ENCODE data around the gene SIM2. TPM values are rescaled to one million over a fixed set of nuclear protein-coding genes. Genes with fewer than 3 reads are reported as not detected.

The SIM2 gene
- total RNA-seq, 1 experiment from 2014 or later = not detected

GRCh38 chr21:36729310-36729970 lies 30.5 kb downstream of the SIM2 start:
- H4K20me1 ChIP-seq (ENCODE audit: control insufficient read depth, insufficient read depth, insufficient read length) = no peaks in the 10 kb centered on the region

More at GRCh38 chr21:36729310-36729970, 30.5 kb downstream of the SIM2 start:
- H4K91ac ChIP-seq (ENCODE audit: insufficient read length, low read depth, low read length) = no peak overlapping the region
- H3K4me3 Mint-ChIP-seq = no peak overlapping the region
- H3K23me2 ChIP-seq (ENCODE audit: insufficient read length, low read depth, low read length, poor library complexity, severe bottlenecking) = no peaks in the 10 kb centered on the region
- no peak overlapping the region for H3K4ac ChIP-seq (ENCODE audit: low read depth, low read length)
- no peaks in the 10 kb centered on the region for H3K4me1 Mint-ChIP-seq
- TF ChIP-seq, protein P1, sequence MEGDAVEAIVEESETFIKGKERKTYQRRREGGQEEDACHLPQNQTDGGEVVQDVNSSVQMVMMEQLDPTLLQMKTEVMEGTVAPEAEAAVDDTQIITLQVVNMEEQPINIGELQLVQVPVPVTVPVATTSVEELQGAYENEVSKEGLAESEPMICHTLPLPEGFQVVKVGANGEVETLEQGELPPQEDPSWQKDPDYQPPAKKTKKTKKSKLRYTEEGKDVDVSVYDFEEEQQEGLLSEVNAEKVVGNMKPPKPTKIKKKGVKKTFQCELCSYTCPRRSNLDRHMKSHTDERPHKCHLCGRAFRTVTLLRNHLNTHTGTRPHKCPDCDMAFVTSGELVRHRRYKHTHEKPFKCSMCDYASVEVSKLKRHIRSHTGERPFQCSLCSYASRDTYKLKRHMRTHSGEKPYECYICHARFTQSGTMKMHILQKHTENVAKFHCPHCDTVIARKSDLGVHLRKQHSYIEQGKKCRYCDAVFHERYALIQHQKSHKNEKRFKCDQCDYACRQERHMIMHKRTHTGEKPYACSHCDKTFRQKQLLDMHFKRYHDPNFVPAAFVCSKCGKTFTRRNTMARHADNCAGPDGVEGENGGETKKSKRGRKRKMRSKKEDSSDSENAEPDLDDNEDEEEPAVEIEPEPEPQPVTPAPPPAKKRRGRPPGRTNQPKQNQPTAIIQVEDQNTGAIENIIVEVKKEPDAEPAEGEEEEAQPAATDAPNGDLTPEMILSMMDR (conservative IDR thresholded peaks at IDR 0.05) = no peak
- no peak overlapping the region for H4K8ac ChIP-seq (replicated peaks; ENCODE audit: insufficient read length, low read depth, low read length)
- H3K79me1 ChIP-seq (ENCODE audit: insufficient read depth, low read depth, low read length, poor library complexity, severe bottlenecking) = no peaks in the 10 kb centered on the region
- no peak overlapping the region for H3K9ac ChIP-seq (ENCODE audit: extremely low read depth, insufficient read length, low read length)
- no peak overlapping the region for H4K5ac ChIP-seq (ENCODE audit: insufficient read length, low read depth, low read length)
- H3K14ac ChIP-seq (ENCODE audit: insufficient read depth, low read length) = no peak overlapping the region
- no peak overlapping the region for H2BK15ac ChIP-seq (ENCODE audit: low read depth, low read length)
- peak; percentile 14 for DNase-seq
- H2BK20ac ChIP-seq (ENCODE audit: low read depth, low read length, poor library complexity, severe bottlenecking) = no peak overlapping the region
- no peaks in the 10 kb centered on the region for H3K27me3 ChIP-seq (ENCODE audit: insufficient read depth, low read length)
- H3K4me1 ChIP-seq (ENCODE audit: insufficient read depth, low read length) = no peaks in the 10 kb centered on the region
- H3K4me2 ChIP-seq (ENCODE audit: insufficient read depth, insufficient read length, low read length) = no peak overlapping the region
- no CpG with 5 or more reads among the region's 18 CpGs for WGBS (ENCODE audit: extremely low coverage, insufficient read length, low lambda C conversion rate)
- H3K79me2 ChIP-seq (ENCODE audit: insufficient read depth, low read length) = no peaks in the 10 kb centered on the region
- no peaks in the 10 kb centered on the region for H3K9me3 ChIP-seq (ENCODE audit: control insufficient read depth, low read depth, low read length)
- H3K27me3 Mint-ChIP-seq (ENCODE audit: low read depth) = peaks cover 22% of the 10 kb centered on the region
- no peak overlapping the region for H2BK12ac ChIP-seq (ENCODE audit: insufficient read length, low read depth, low read length)
- no peak overlapping the region for H2AFZ ChIP-seq (ENCODE audit: low read length)
- no peaks in the 10 kb centered on the region for H3K9me3 Mint-ChIP-seq
- no peak overlapping the region for H2BK120ac ChIP-seq (ENCODE audit: low read depth, low read length, poor library complexity, severe bottlenecking)
- no peak overlapping the region for H3K23ac ChIP-seq (ENCODE audit: insufficient read length, low read depth, low read length)
- no peak overlapping the region for H3K27ac ChIP-seq (ENCODE audit: insufficient read length, low read depth, low read length)
- no peak overlapping the region for H3K27ac Mint-ChIP-seq
- H3K36me3 Mint-ChIP-seq (ENCODE audit: insufficient read depth in 1 of 3, low read depth in 3 of 3) = no peaks in the 10 kb centered on the region
- H3K56ac ChIP-seq (ENCODE audit: insufficient read length, low read depth, low read length) = no peak overlapping the region
- H2BK5ac ChIP-seq (ENCODE audit: insufficient read length, low read length) = no peak overlapping the region
- no peak overlapping the region for H2AK5ac ChIP-seq (ENCODE audit: insufficient read length, low read length)
- no peak overlapping the region for H3T11ph ChIP-seq (ENCODE audit: low read length)
- H3K18ac ChIP-seq (ENCODE audit: insufficient read length, low read depth, low read length) = no peak overlapping the region

All from H9 (cell line).